ENCODE data around the gene ITGB6.

The ITGB6 gene

DNA sequence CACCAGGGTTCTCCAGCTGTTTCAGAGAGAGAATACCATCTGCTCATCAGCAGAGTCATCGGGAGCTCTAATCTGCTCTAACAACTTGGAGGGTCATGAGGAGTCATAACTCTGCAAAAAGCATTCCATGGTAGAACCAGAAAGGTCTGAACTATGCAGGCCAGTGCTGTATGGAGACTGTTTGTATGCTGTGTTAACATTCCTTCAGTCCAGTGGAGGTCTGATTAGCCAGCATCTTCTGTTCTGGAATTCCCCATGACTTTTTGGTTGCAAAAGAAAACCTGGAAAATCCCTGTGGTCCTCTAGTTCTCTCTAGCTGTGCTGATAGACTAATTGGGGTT lies 9.4 kb upstream of the ITGB6 start:
- 0 out of 2 replicates have a peak, but pooled peaks have one; percentile 6 for TF ChIP-seq CTCF (IDR thresholded peaks at IDR 0.05; ENCODE audit: low read depth, low read length)
- DNase-seq (ENCODE audit: extremely low read depth, low read depth): peak; percentile 72

- no peak for DNase-seq (ENCODE audit: extremely low read depth, low read depth)
- TF ChIP-seq CTCF (IDR thresholded peaks at IDR 0.05; ENCODE audit: low read depth, low read length): no peak; the same call in 1 of the 2 replicates
These were observed 8.8 kb upstream of the ITGB6 start for GRCh38 chr2:160208655-160209515.

DNA sequence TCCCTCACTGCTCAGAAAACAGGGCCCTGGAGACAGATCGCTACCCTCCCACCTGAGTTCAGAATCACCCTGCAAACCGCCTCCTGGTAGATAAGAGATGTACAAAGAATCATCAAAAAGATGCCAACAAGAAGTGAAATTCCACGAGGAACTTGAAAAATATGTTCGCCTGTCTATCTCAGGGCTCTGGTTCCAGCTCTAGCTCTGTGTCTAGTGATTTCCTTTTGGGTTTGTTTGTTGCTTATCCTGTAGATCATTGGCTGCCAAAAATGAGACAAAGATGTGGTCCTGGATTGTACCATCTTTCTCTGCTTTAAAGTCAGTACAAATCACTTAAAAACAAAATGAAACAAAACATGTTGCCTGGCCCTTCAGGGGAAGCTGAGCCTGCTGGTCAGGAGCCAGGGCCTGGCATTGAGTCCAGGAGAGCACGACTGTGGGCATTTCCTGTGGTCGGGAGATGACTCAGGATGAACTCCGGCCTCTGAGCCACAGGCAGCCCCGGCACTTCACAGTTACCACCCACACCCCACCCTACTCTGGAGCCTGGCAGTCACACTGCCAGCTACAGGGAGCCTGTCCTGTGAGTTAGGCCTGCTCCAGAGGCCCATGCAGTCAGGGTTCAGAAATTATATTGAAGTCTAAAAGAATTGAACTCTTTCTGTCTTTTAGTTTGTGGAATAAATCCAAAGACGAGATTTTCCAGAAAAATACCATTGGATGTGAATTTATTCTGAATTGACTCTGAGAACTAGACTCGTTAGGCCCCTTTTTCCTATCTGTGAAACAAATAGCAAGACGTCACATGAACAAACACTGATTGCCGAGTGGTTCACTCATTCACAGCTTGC lies 8.0 kb upstream of the ITGB6 start:
- TF ChIP-seq CTCF (IDR thresholded peaks at IDR 0.05; ENCODE audit: low read depth, low read length): no peak
- peak; percentile 80 for DNase-seq (ENCODE audit: extremely low read depth, low read depth)

- no peak for TF ChIP-seq CTCF (IDR thresholded peaks at IDR 0.05; ENCODE audit: low read depth, low read length)
- DNase-seq (ENCODE audit: extremely low read depth, low read depth): no peak
These were observed 7.2 kb upstream of the ITGB6 start for GRCh38 chr2:160207271-160207670.

DNA sequence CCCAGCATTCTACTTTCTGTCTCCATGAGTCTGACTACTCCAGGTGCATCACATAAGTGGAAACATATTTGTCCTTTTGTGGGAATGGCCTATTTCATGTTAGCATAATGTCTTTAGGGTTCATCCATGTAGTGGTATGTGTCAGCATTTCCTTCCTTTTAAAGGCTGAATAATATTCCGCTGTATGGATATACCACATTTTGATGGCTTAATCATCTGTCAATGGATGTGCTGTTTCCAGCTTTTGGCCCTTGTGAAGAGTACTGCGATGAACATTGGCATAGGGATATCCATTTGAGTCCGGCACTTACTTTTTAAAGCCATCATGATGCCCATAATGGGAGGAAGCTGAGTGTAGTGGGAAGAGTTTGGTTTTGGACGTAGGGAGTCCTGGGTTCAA lies 6.4 kb upstream of the ITGB6 start:
- no peak for DNase-seq (ENCODE audit: extremely low read depth, low read depth)

GRCh38 chr2:160205505-160205904 lies 5.4 kb upstream of the ITGB6 start:
- no peak for TF ChIP-seq CTCF (IDR thresholded peaks at IDR 0.05; ENCODE audit: low read depth, low read length)
- peak; percentile 78 for DNase-seq (ENCODE audit: extremely low read depth, low read depth)

More for the DNA sequence above, 6.4 kb upstream of the ITGB6 start:
- no peak for TF ChIP-seq CTCF (IDR thresholded peaks at IDR 0.05; ENCODE audit: low read depth, low read length)

GRCh38 chr2:160203422-160203821 lies 3.4 kb upstream of the ITGB6 start:
- no peak for DNase-seq (ENCODE audit: extremely low read depth, low read depth)
- no peak for TF ChIP-seq CTCF (IDR thresholded peaks at IDR 0.05; ENCODE audit: low read depth, low read length)

Measured in AG09319 (cell line).